ENCODE data around the gene FAM111A.
"Not testable (repeated sequence)": the region's sequence is repeated elsewhere in the genome, so short reads cannot be mapped to it uniquely, and the experiment has no call there.

FAM111A gene, protein sequence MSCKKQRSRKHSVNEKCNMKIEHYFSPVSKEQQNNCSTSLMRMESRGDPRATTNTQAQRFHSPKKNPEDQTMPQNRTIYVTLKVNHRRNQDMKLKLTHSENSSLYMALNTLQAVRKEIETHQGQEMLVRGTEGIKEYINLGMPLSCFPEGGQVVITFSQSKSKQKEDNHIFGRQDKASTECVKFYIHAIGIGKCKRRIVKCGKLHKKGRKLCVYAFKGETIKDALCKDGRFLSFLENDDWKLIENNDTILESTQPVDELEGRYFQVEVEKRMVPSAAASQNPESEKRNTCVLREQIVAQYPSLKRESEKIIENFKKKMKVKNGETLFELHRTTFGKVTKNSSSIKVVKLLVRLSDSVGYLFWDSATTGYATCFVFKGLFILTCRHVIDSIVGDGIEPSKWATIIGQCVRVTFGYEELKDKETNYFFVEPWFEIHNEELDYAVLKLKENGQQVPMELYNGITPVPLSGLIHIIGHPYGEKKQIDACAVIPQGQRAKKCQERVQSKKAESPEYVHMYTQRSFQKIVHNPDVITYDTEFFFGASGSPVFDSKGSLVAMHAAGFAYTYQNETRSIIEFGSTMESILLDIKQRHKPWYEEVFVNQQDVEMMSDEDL

DNA sequence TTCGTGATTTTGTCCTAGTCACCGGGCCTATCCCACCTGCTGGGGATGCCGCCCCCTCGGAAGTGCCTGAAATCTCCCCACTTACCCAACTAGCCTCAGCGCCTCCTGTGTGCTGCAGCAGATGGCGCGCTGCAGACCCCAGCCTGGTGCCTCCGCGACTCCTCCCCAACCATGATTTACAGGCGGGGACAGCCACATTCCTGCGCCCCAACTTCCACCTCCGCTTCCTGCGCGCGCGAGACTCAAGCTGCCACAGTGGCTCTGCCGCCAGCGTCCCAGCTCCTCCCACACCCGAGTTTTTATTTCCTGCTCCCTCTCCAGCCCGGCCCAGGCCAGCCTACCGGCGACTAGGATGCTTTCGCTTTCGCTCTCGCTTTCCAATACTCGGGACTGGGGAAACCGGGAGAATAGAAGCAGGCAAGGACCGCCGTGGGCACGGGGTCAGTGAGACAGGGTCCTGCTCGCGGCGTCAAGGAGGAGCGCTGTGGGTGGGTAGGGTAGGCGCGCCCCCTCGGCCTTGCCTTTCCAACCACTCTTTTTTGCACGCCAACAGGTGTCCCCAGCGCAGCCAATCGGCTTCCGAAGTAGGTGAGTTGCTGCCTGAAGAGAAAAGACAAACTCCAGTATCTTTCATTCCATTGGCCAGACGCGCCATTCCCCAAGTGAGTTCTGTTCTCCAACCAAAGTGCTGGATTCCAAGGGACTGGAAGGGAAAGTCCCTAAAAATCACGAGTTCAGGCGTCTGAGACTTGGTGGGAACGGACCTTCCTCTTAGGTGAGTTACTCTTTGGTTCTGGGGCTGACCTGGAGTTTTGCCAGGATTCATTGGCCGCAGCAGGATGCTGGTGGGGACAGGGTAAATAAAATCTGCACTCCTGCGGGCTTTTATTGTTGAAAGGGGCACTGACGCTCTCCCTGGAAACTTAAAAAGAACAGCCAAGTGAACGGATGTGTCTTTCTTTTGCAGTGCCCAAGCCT, at the start of gene FAM111A:
FAM111A (plus strand) TSS at position 327 of the 978 bp plus-strand sequence. CDS start 6,017 bp downstream, outside the sequence.
- peak; percentile 26 for DNase-seq

DNA sequence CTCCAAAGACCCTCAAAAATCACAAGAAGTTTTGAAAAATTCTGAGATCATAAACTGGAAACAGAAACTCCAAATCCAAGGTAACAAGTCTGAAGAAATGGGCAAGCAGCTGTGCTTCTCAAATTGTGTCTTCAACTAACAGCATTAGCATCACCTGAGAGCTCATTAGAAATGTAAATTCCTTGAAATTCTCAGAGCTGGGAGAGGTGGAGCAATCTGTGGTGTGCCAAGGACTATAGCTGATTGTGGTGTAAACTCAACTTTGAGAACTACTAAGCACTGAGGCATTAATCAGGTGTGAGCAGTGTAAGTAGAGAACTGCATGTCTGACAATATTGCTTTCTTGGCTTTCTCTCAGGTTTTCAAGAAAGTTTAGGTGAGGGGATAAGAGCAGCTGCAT, 49.1 kb upstream of the FAM111A start:
- not testable (repeated sequence) for DNase-seq

DNA sequence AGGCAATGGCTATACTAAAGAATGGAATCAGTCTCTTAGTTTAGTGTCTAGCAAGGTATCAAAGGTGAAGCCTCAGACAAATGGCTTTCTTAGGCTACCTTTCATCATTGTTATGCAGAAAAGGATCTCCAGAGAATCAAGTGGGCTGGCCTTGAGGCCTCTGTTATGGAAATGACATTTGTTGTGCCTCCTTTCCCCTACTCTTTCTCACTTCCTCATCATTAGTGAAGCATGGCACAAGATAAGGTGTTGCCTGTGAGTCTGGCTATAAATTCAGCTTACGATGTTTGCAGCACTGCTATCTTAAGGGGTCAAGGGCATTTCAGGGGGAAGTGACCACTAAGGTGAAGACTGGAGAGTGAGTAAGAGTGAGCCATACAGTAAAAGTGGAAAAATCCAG, 47.4 kb upstream of the FAM111A start:
- not testable (repeated sequence) for DNase-seq

DNA sequence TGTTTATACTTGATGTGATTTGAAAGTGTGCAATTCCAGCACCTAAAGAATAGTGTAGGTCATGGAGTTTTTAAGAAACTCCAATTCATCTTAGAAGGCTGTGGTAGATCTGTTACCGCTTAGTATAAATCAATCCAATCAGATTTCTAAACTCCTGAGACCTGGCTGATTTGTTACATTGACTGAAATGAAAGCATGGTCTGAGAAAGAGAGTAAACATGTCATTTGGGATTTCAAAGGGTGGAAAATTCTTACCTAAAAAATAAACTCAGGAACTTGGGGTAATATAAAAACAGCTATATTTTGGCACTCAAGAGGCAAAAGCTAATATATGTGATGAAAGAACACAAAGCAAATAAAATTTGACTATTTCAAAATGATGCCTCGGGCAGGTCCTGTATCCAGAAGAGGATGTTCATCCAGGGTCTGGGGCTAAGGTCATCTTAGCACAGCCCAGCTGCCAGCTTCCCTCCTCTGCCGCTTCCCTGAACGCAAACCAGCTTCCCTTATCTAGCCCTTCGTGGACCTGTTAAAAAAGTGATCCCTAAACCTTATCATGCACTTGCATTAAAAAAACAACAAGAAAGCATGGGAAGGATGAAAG, 46.6 kb upstream of the FAM111A start:
- DNase-seq = not testable (repeated sequence)

DNA sequence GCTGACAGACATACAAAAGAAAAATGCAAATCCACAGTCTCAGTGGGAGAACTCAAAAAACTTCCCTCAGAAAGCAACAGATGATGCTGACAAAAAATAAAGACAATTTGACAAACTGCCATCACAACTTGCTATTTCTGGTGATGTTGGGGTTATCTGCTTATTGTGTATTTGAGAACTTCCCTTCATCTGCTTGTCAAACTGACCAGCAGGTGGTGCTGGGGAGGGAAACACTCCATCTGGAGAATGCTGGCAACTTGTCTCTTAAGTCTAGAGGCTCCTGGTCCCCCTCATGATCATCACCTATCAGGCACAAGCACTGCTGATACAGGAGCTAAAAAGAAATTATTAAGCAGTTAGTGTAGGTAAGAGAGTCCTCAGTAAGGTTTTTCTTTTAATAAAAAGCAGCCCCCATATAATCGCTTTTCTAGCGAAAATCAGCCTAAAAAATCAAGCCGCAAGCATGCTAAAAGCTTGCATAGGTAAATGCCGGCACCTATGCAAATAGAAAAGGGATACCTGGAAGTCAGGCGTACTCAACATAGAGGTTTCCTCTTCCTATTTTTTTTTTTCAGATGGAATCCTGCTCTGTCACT, 45.4 kb upstream of the FAM111A start:
- DNase-seq = no peak

DNA sequence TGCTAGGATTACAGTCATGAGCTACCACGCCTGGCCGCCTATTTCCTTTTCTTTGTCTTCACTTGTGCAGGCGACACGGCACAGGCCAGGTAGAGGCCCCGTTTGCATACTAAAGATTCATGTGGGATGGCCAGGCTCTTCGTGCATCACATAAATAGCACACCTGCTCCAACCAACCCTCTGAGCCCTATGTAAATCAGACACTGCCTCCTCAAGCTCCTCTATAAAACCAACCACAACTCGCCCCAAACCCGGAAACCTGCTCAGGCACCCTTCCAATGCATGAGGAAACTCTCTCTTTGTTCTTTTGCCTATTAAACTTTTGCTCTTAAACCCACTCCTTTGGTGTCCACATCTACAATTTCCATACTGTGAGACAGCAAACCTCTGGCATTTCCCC, 44.7 kb upstream of the FAM111A start:
- not testable (repeated sequence) for DNase-seq

DNA sequence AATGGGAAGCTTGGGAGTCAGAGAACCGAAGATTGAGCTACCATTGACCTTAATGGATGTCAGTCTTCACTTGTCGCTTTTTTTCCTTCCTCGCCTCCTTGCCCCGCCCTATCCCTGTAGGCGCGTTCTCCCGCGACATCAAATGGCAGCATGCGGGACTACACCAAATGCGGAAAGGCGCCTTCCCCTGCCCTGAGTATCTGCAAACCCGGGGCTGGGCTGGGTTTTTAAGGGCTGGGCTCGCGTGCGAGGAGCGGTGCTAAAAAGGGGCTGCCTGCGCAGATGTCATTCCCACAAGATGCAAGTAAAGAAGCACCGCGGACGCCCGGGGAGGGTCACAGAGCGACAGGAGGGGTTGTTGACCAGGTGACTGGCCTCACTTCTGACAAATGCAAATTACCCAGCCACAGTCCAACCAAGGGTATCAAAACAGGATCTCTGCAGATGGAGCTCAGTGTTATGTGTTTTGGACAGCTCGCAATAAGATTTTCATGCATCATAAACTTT, 40.3 kb upstream of the FAM111A start:
- no peak for DNase-seq

DNA sequence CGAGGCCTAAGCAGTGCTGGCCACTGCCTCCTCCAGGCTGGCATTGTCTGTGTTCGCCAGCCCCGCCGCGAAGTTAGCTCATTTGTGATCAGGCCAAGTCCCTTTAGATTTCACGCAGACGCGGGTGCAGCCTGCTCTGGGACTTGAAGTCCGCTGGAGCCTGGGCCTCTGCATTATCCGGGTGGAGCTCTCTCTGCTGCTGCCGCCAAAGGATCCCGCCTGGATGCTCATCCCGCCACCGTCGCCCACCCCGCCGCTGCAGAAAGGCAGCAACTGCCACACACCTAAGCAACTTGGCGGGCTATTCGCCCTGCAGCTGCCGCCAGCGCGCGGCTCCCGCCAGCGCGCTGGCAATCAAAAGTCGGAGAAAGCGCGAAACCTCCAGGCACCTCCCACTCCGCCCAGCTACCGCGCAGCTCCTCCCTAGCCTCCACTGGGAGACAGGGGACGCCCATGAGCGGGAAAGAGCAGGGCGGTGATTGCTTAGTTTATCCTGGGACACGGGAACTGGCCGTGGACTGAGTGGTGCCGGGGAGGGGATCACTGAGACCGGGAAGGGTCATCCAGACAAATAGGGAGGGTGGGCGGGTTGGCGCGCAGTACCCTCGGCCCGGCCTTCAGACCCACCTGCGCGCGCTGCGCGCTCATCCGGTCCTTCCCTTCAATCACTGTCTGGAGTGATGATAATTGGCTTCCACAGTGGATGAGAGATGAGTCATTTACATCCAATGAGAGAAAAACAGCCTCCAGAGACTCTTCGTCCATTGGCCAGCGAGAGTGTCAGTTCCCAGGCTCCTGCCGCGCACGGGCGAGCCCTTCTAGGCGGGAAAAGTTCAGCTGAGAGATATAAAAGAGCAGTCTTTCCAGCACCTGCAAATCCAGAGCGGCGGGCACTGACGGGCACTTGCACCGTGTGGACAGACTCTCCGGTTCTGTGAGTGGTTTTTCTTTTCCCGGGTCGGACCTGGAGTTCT, 36.0 kb upstream of the FAM111A start, which contains the start of gene FAM111B:
FAM111B (plus strand) TSS at position 875 of the 974 bp plus-strand sequence. CDS start 2,389 bp downstream, outside the sequence.
- no peak for DNase-seq

DNA sequence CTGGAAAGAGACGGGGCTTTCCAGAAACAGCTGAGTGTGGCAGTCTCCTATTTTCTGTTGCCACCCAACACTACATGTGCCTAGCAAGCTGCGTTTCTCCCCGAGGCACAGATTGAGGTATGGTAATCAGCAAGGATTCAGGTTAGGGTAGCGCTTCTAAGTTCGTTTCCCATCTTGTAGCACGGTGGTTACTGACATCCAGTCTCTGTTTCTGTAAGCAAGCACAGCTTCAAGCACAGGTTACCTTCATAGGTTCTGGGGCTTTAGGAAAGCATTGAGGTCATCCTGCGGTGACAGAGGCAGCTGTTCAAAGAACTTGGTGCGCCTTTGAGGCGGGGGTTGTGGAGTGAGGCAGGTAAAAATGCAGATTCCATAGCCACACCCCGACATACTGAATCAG, 34.9 kb upstream of the FAM111A start:
- DNase-seq = not testable (repeated sequence)

DNA sequence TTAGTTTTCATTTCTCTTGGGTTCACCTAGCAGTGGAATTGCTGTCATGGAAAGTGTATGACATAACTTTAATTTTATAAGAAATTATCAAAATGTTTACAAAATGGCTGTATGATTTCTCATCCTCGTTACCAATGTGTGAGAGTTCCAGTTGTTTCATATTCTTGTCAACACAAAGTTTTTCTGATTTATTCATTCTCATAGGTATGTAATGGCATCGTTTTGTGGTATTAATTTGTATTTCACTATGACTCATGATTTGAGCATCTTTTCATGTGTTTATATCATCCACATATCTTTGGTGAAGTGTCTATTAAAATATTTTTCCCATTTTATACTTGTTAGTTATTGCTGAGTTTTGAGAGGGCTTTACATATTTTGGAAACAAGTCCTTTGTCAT, 30.2 kb upstream of the FAM111A start:
- DNase-seq = no peak

DNA sequence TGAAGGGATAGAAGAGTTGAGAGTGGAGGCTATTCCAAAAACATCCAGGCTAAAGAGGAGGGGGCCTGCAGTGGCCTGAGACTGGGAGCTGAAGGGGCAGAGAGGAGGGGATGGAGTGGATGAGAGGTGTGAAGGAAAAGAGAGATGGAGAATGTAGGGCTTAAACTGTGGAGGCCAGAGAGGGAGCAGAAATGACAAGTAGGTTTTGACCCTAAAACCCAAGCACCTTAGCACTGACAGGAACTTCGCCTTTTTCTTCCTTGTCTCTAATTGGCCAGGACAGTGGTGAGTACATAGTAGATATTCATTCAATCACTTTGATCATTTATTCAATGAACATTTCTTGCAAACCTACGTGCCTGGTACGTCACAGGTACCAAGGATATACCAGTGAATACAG, 28.3 kb upstream of the FAM111A start:
- DNase-seq = no peak

DNA sequence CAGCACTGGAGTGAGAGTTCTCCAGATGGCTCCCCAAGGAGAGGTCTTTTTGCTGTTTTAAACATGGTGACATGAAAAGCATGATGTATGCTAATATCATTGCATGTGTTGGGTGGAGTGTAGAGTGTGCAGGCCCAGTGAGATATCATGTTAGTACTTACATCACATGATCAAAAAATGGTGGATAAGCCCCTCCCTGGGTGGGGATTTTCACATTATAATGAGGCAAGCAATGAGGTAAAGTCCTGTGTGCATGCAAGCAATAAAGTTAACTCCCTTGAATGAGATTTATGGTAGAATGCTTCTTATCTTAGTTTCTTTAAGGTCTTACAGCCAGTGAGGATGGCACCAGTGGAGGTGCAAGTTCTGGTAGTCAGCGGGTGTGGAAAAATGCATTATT, 27.1 kb upstream of the FAM111A start:
- DNase-seq = no peak

DNA sequence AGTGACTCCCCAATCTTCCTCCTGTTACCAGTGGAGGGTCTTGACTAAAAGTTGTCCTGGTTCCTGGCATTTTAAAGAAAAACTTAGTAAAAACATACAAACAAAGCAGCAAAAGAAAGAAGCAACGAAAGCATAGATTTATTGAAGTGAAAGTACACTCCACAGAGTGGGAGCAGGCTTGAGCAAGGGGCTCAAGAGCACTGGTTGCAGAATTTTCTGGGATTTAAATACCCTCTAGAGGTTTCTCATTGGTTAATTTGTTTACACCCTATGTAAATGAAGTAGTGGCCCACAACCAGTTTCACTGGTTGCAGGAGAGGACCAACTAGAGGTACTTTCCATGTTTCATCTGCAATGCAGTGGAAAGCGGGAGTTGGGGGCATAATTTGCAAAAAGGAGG, 24.9 kb upstream of the FAM111A start:
- no peak for DNase-seq

DNA sequence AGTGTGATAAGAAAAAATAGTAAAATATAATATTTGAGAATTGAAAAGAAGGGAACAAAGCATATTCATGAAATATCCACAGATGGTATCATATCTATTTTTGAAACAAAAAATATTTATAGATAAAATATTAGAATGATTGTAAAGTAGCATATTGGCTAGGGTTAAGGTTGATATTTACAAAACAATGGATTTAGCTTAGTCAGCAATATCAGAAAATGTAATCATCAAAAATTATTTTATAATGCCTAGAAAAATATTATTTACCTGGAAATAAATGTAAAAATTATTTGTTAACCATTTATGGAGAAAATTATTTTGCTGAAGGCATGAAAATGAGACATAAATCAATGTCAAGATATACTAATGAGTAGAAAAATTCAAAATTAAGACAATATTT, 22.8 kb upstream of the FAM111A start:
- no peak for DNase-seq

DNA sequence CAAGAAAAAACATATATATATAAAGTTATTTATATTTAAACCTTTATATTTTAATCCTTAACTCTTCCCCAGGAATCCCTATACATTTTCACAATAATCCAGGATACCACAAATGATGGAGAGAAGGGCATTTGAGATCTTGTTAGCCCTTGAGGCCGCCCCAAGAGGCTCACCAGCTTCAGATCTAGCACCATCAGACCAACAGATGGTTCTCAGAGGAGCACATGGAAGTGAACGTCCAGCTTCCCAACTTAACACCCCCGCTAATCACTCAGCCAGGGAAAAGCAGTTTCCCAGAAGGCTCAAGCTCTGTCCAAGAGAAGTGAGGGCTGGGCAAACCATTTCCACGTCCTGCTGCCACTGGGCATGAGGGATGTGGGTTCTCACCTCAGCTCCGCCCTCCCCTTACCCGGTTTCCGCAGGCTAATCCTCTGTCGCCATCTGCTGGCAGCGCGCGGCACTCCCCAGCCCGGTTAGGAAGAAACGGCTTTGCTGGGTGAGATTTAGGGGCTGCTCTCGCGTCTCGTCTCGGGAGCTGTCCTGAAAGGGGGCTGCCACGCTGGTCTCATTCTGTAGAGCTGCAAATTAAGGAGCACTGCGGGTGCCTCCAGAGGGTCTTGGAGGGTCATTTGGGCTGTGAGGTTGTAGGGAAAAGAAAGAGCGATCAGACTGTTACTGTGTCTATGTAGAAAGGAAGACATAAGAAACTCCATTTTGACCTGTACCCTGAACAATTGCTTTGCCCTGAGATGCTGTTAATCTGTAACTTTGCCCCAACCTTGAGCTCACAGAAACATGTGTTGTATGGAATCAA, 6.8 kb upstream of the FAM111A start:
- DNase-seq = peak; percentile 22

DNA sequence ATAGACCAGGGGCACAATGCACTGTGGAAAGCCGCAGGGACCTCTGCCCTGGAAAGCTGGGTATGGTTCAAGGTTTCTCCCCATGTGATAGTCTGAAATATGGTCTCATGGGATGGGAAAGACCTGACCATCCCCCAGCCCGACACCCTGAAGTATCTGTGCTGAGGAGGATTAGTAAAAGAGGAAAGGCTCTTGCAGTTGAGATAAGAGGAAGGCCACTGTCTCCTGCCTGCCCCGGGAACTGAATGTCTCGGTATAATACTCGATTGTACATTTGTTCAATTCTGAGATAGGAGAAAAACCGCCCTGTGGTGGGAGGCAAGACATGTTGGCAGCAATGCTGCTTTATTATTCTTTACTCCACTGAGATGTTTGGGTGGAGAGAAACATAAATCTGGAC, 6.1 kb upstream of the FAM111A start:
- not testable (repeated sequence) for DNase-seq

DNA sequence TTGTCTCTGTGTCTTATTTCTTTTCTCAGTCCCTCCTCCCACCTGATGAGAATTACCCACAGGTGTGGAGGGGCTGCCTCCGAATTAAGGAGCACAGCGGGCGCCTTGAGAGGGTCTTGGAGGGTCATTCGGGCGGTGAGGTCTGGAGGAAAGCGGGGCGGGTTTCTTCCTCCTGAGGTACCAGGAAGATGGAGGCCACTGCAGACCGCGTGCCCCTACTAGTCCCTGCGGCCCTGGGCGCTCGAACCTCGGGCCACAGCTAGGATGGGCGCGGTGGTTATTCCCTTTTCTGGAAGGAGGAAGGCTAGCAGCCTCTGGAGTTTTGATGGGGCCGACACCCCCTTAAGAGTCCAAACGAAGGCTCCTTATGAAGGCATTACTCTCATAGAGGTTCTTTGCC, 5.5 kb upstream of the FAM111A start:
- DNase-seq = no peak

DNA sequence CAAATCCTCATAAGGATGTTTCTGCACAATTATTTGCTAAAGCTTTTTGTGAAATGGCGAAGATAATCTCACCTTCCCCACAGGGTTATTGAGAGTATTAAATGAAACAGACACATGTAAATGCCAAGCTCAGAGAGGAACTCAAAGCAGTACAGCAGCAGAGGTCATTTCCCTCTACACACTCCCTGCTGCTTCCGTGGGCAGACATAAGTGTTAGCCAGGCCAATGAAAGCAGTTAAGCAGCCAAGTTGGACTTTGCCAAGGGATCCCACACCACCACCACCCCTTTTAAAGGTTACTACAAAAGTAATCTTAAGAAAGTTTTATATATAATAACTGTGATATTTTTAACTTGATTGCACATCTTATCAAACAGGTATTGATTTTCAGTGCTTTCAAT, 4.0 kb upstream of the FAM111A start:
- no peak for DNase-seq

DNA sequence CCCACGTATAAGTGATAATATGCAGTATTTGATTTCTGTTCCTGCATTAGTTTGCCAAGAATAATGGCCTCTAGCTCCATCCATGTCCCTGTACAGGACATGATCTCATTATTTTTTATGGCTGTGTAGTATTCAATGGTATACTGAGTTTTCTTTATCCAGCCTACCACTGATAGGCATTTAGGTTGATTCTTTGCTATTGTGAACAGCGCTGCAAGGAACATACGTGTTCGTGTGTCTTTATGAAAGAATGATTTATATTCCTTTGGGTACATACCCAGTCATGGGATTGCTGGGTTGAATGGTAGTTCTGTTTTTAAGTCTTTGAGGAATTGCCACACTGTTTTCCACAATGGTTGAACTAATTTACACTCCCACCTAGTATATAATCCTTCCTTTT, 1.5 kb upstream of the FAM111A start:
- no peak for DNase-seq

Measured in SIG-M5 (cell line).